ENCODE results near the gene SPARCL1. TPM values are rescaled to one million over a fixed set of nuclear protein-coding genes. Genes with fewer than 3 reads are reported as not detected.

SPARCL1 gene
- total and polyA plus RNA-seq, 2 experiments from 2014 or later: 1.5 to 2.4 TPM

- TF ChIP-seq REST (IDR thresholded peaks at IDR 0.05; ENCODE audit: unreplicated experiment): no peak
- TF ChIP-seq EZH2phosphoT487 (IDR thresholded peaks at IDR 0.05; ENCODE audit: unreplicated experiment): no peak
- TF ChIP-seq ZNF331 (CRISPR knock-in tag; IDR thresholded peaks at IDR 0.05; ENCODE audit: low read depth): no peak
- TF ChIP-seq NANOG (IDR thresholded peaks at IDR 0.05; ENCODE audit: borderline replicate concordance): no peak
- TF ChIP-seq CTCF (conservative IDR thresholded peaks at IDR 0.05; ENCODE audit: low read depth in 2 of 2): no peak
- no peak for TF ChIP-seq POLR2AphosphoS5 (IDR thresholded peaks at IDR 0.05; ENCODE audit: low read depth)
- no peak for TF ChIP-seq ZNF114 (CRISPR knock-in tag; IDR thresholded peaks at IDR 0.05)
- TF ChIP-seq ETS1 (IDR thresholded peaks at IDR 0.05): no peak
These were observed 67.9 kb downstream of the SPARCL1 start (continued) for GRCh38 chr4:87461281-87461700.

GRCh38 chr4:87458913-87459312, 70.3 kb downstream of the SPARCL1 start:
- peaks cover 13% of the 10 kb centered on the region; the same call in 2 of the 3 replicates for H3K4me1 Mint-ChIP-seq
- Histone ChIP-seq H4K20me1 (replicated peaks; ENCODE audit: insufficient read depth) (no peaks in the 10 kb centered on the region), H3F3A (replicated peaks; ENCODE audit: low read depth) (no peaks in the 10 kb centered on the region), H3K4me2 (no peak overlapping the region), H3K27me3 (ENCODE audit: insufficient read depth) (no peaks in the 10 kb centered on the region), H3K36me3 (ENCODE audit: insufficient read depth) (peaks cover 10% of the 10 kb centered on the region; the same call in 1 of the 2 replicates), H3K27ac (ENCODE audit: low read depth) (no peak overlapping the region), H3K4me1 (ENCODE audit: insufficient read depth) (peaks cover 19% of the 10 kb centered on the region), H2AFZ (no peak overlapping the region), H3K79me2 (replicated peaks; ENCODE audit: insufficient read depth) (no peaks in the 10 kb centered on the region), H3K4me3 (no peak overlapping the region), H3K9me2 (ENCODE audit: insufficient read depth) (no peaks in the 10 kb centered on the region)
- H3K4me3 Mint-ChIP-seq: no peak overlapping the region
- no peaks in the 10 kb centered on the region for H3K9me3 Mint-ChIP-seq
- no peaks in the 10 kb centered on the region for H3K27me3 Mint-ChIP-seq (ENCODE audit: insufficient read depth, low read depth, poor library complexity)
- no peak for DNase-seq (ENCODE audit: low spot score)
- ATAC-seq: no peak
- no peak overlapping the region for H3K27ac Mint-ChIP-seq
- peaks cover 26% of the 10 kb centered on the region for H3K36me3 Mint-ChIP-seq (ENCODE audit: low read depth)
- TF ChIP-seq NANOG (IDR thresholded peaks at IDR 0.05; ENCODE audit: borderline replicate concordance) (no peak), ZNF114 (CRISPR knock-in tag; IDR thresholded peaks at IDR 0.05) (no peak), EZH2phosphoT487 (IDR thresholded peaks at IDR 0.05; ENCODE audit: unreplicated experiment) (no peak), CREB1 (CRISPR knock-in tag; IDR thresholded peaks at IDR 0.05; ENCODE audit: low read depth) (no peak), JUNB (IDR thresholded peaks at IDR 0.05; ENCODE audit: unreplicated experiment) (no peak), STAT1 (IDR thresholded peaks at IDR 0.05; ENCODE audit: unreplicated experiment) (no peak), ETS1 (IDR thresholded peaks at IDR 0.05) (no peak), POLR2AphosphoS5 (IDR thresholded peaks at IDR 0.05; ENCODE audit: low read depth) (no peak), ZNF331 (CRISPR knock-in tag; IDR thresholded peaks at IDR 0.05; ENCODE audit: low read depth) (no peak)
